Limb (tissue), 2 donors: ENCODE results near the gene LKAAEAR1.
"Not testable (repeated sequence)": the region's sequence is repeated elsewhere in the genome, so short reads cannot be mapped to it uniquely, and the experiment has no call there.

ENCODE experiments used
- DNase-seq, 2 donors: peaks; one replicate each; pipeline ENCODE4 v3.0.0-alpha.2; 2016; ENCODE audit errors: extremely low spot score in 2 of 2

The LKAAEAR1 gene

GRCh38 chr20:64099086-64099786 lies 15.0 kb upstream of the LKAAEAR1 start:
- no peak for DNase-seq

- no peak for DNase-seq
These were observed 14.3 kb upstream of the LKAAEAR1 start for GRCh38 chr20:64098471-64099013.

- no peak for DNase-seq
These were observed 12.3 kb upstream of the LKAAEAR1 start for GRCh38 chr20:64096535-64096934.

- DNase-seq, result no peak
These were observed 11.7 kb upstream of the LKAAEAR1 start for GRCh38 chr20:64095927-64096326.

- no peak for DNase-seq
These were observed 11.3 kb upstream of the LKAAEAR1 start for GRCh38 chr20:64095455-64095854.

GRCh38 chr20:64093013-64093503 lies 8.9 kb upstream of the LKAAEAR1 start:
- no peak for DNase-seq

GRCh38 chr20:64092258-64093012 lies 8.2 kb upstream of the LKAAEAR1 start:
- DNase-seq, result no peak

GRCh38 chr20:64091770-64092169 lies 7.6 kb upstream of the LKAAEAR1 start:
- DNase-seq, result peak in 1 of 2 donors; percentile 68

GRCh38 chr20:64091340-64091739 lies 7.1 kb upstream of the LKAAEAR1 start:
- no peak for DNase-seq

GRCh38 chr20:64090165-64090564 lies 6.0 kb upstream of the LKAAEAR1 start:
- peak in 1 of 2 donors; percentile 68 for DNase-seq

GRCh38 chr20:64088586-64088985 lies 4.4 kb upstream of the LKAAEAR1 start:
- DNase-seq, result not testable (repeated sequence)

- not testable (repeated sequence) for DNase-seq
These were observed 3.1 kb upstream of the LKAAEAR1 start for GRCh38 chr20:64087226-64087825.

- no peak for DNase-seq
These were observed 2.6 kb upstream of the LKAAEAR1 start for GRCh38 chr20:64086801-64087200.

- no peak for DNase-seq
These were observed 521 bp upstream of the LKAAEAR1 start for GRCh38 chr20:64084685-64085152.

- DNase-seq, result peak; percentile 60 to 86
These were observed 807 bp downstream of the LKAAEAR1 start for GRCh38 chr20:64083378-64083803.

- DNase-seq, result no peak
These were observed 1.3 kb downstream of the LKAAEAR1 start for GRCh38 chr20:64082820-64083377.

- no peak for DNase-seq
These were observed 2.0 kb downstream of the LKAAEAR1 start for GRCh38 chr20:64082126-64082731.

- DNase-seq, result no peak
These were observed 2.6 kb downstream of the LKAAEAR1 start for GRCh38 chr20:64081624-64081964.

- no peak for DNase-seq
These were observed 3.2 kb downstream of the LKAAEAR1 start for GRCh38 chr20:64080813-64081623.
